ENCODE results near the gene RPS17. TPM values are rescaled to one million over a fixed set of nuclear protein-coding genes. Genes with fewer than 3 reads are reported as not detected.
A peak's percentile ranks its signal among the peaks of the same experiment; 100 is the strongest.
"Not testable (repeated sequence)": the region's sequence is repeated elsewhere in the genome, so short reads cannot be mapped to it uniquely, and the experiment has no call there.

The RPS17 gene
- polyA plus RNA-seq, 10 donors: 2,023 to 3,447 (median 2,861) TPM

- no peak for DNase-seq
Measured at GRCh38 chr15:82553846-82554245, 13.6 kb upstream of the RPS17 start.

- no peak for DNase-seq
Measured at GRCh38 chr15:82552861-82553260, 12.6 kb upstream of the RPS17 start.

GRCh38 chr15:82551646-82552247 lies 11.5 kb upstream of the RPS17 start:
- DNase-seq: no peak

GRCh38 chr15:82549199-82549665 lies 9.0 kb upstream of the RPS17 start:
- no peak for DNase-seq

GRCh38 chr15:82548700-82549099 lies 8.4 kb upstream of the RPS17 start:
- DNase-seq: no peak

- DNase-seq: no peak
Measured at GRCh38 chr15:82545478-82545877, 5.2 kb upstream of the RPS17 start.

GRCh38 chr15:82545002-82545401 lies 4.7 kb upstream of the RPS17 start:
- DNase-seq: no peak

- DNase-seq: no peak
Measured at GRCh38 chr15:82544431-82544830, 4.2 kb upstream of the RPS17 start.

GRCh38 chr15:82543160-82543559 lies 2.9 kb upstream of the RPS17 start:
- peak in 2 of 3 donors; percentile 25 to 52 for DNase-seq

- DNase-seq: no peak
Measured at GRCh38 chr15:82540984-82541431, 751 bp upstream of the RPS17 start.

- DNase-seq: peak in 1 of 3 donors; percentile 20
Measured at GRCh38 chr15:82539691-82540054, 584 bp downstream of the RPS17 start.

- no peak for DNase-seq
Measured at GRCh38 chr15:82538961-82539690, 1.1 kb downstream of the RPS17 start.

- DNase-seq: no peak
Measured at GRCh38 chr15:82537351-82537908, 2.8 kb downstream of the RPS17 start.

- DNase-seq: no peak
Measured at GRCh38 chr15:82536409-82537350, 3.6 kb downstream of the RPS17 start.

- no peak for DNase-seq
Measured at GRCh38 chr15:82535566-82536408, 4.5 kb downstream of the RPS17 start.

GRCh38 chr15:82535151-82535550 lies 5.1 kb downstream of the RPS17 start:
- not testable (repeated sequence) for DNase-seq

GRCh38 chr15:82534457-82534861 lies 5.8 kb downstream of the RPS17 start:
- not testable (repeated sequence) for DNase-seq

GRCh38 chr15:82533801-82534200 lies 6.5 kb downstream of the RPS17 start:
- DNase-seq: no peak

- DNase-seq: no peak
Measured at GRCh38 chr15:82532991-82533481, 7.2 kb downstream of the RPS17 start.

GRCh38 chr15:82532383-82532990 lies 7.8 kb downstream of the RPS17 start:
- DNase-seq: no peak
